GM12878 (cell line): ENCODE data around the gene PPP3CB. TPM values are rescaled to one million over a fixed set of nuclear protein-coding genes. Genes with fewer than 3 reads are reported as not detected.
A peak's percentile ranks its signal among the peaks of the same experiment; 100 is the strongest.

Source experiments
- ATAC-seq: fragments of 200-7000 bp; cut with Tn5 transposase; 3 replicates; pipeline ENCODE4 v1.9.1; 2020; ENCODE audit warnings: mild to moderate bottlenecking, moderate library complexity
- BruUV-seq: library from RNA; stranded (reverse); fragments of 400-500 nt; replicated peaks from 2 replicates; lab custom pipeline; 2021; lab: Mats Ljungman, UMichigan
- CTCF ChIA-PET: fragments of 300-600 bp; sonication (Branson Sonifier 250); formaldehyde crosslinking; extraction: SDS; loops from one replicate; lab custom pipeline; 2021; ENCODE audit warnings: inconsistent platforms; lab: Yijun Ruan, JAX
- POLR2A ChIA-PET: fragments of 350-600 bp; formaldehyde crosslinking; extraction: SDS; loops from one replicate; lab custom pipeline; 2021; ENCODE audit warnings: inconsistent platforms; lab: Charles Lee
- RAD21 ChIA-PET: fragments of 300-600 bp; sonication (Branson Sonifier 250); formaldehyde crosslinking; loops from one replicate; lab custom pipeline; 2023; ENCODE audit warnings: antibody characterized with exemption; ENCODE audit not compliant: unreplicated experiment; lab: Charles Lee
- SMC1A ChIA-PET: fragments of 300-600 bp; sonication (Branson Sonifier 250); formaldehyde crosslinking; loops from one replicate; lab custom pipeline; 2023; ENCODE audit not compliant: unreplicated experiment, uncharacterized antibody; lab: Charles Lee
- DNase-seq: peaks from one replicate; pipeline ENCODE4 v3.0.0-alpha.2; 2011; ENCODE audit warnings: low read depth, low spot score
- FAIRE-seq: peaks from 3 replicates; lab custom pipeline; 2011; peaks lifted over from hg19 to GRCh38; lab: Jason Lieb, UNC
- H2AFZ ChIP-seq: 2 replicates; pipeline ENCODE4 v1.6.0; 2011; ENCODE audit warnings: low read depth, low read length, control low read depth; ENCODE audit not compliant: control insufficient read depth
- H3K27ac ChIP-seq: 2 replicates; pipeline ENCODE4 v1.5.1; 2011; ENCODE audit warnings: control low read depth; ENCODE audit not compliant: control insufficient read depth, insufficient read depth
- H3K27me3 ChIP-seq, 2 experiments: replicated peaks in 1 of 2; 2 replicates each; pipeline versions ENCODE4 v1.6.0 to v1.6.1; 2011; ENCODE audit warnings: low read length in 1 of 2; ENCODE audit not compliant: control insufficient read depth in 2 of 2, insufficient read depth in 2 of 2
- H3K36me3 ChIP-seq, 2 experiments: 2 replicates each; pipeline ENCODE4 v1.5.1; 2011; ENCODE audit warnings: low read length in 1 of 2; ENCODE audit not compliant: control insufficient read depth in 2 of 2, insufficient read depth in 2 of 2
- H3K4me1 ChIP-seq: 2 replicates; pipeline ENCODE4 v1.6.1; 2011; ENCODE audit warnings: mild to moderate bottlenecking, low read length, moderate library complexity, mixed read lengths; ENCODE audit not compliant: control insufficient read depth, insufficient read depth
- H3K4me2 ChIP-seq: 2 replicates; pipeline ENCODE4 v1.6.0; 2011; ENCODE audit warnings: control low read depth; ENCODE audit not compliant: control insufficient read depth, insufficient read depth
- H3K4me3 ChIP-seq: fragments of 200-600 bp; sonication (generic); 2 replicates; pipeline ENCODE4 v1.5.1; 2016
- H3K79me2 ChIP-seq: 2 replicates; pipeline ENCODE4 v1.6.0; 2011; ENCODE audit warnings: low read length; ENCODE audit not compliant: control insufficient read depth, insufficient read depth
- H3K9ac ChIP-seq: 2 replicates; pipeline ENCODE4 v1.8.0; 2011; ENCODE audit warnings: low read length, control low read depth, mixed read lengths; ENCODE audit not compliant: control insufficient read depth, insufficient read depth
- H3K9me3 ChIP-seq: replicated peaks from 3 replicates; pipeline ENCODE4 v1.5.1; 2011; ENCODE audit warnings: mild to moderate bottlenecking, low read length; ENCODE audit not compliant: control insufficient read depth, insufficient read depth
- H4K20me1 ChIP-seq: 2 replicates; pipeline ENCODE4 v1.6.0; 2011; ENCODE audit not compliant: control insufficient read depth, insufficient read depth
- CHD2 ChIP-seq: IDR thresholded peaks from 2 replicates; pipeline ENCODE4 v1.6.1; 2011; ENCODE audit warnings: low read depth, low read length, improper control_type of control experiment, borderline replicate concordance
- CHD4 ChIP-seq: fragments of 200-600 bp; sonication (generic); IDR thresholded peaks from 2 replicates; pipeline ENCODE4 v1.6.1; 2016; ENCODE audit warnings: mild to moderate bottlenecking
- DPF2 ChIP-seq: fragments of 450-650 bp; IDR thresholded peaks from 2 replicates; pipeline ENCODE4 v1.6.1; 2017; ENCODE audit warnings: mild to moderate bottlenecking
- EGR1 ChIP-seq, 2 experiments: IDR thresholded peaks; 1 replicate in 1 of 2; 2 replicates in 1 of 2; pipeline ENCODE4 v1.6.1; 2011 to 2012; ENCODE audit warnings: low read depth in 2 of 2, low read length in 2 of 2, borderline replicate concordance in 1 of 2, mild to moderate bottlenecking in 1 of 2, moderate library complexity in 1 of 2
- FOXK2 ChIP-seq: fragments of 450-650 bp; IDR thresholded peaks from 2 replicates; pipeline ENCODE4 v1.6.1; 2017; ENCODE audit warnings: mild to moderate bottlenecking, moderate library complexity
- FOXM1 ChIP-seq: IDR thresholded peaks from 2 replicates; pipeline ENCODE4 v1.6.1; 2012; ENCODE audit warnings: low read depth, mild to moderate bottlenecking, inconsistent platforms, low read length, moderate library complexity
- NBN ChIP-seq: fragments of 450-650 bp; IDR thresholded peaks from 2 replicates; pipeline ENCODE4 v1.6.1; 2016
- NFYA ChIP-seq: IDR thresholded peaks from 2 replicates; pipeline ENCODE4 v1.6.1; 2011; ENCODE audit warnings: low read depth, mild to moderate bottlenecking, low read length, improper control_type of control experiment, borderline replicate concordance
- SMC3 ChIP-seq: IDR thresholded peaks from 2 replicates; pipeline ENCODE4 v1.6.1; 2011; ENCODE audit warnings: low read length, improper control_type of control experiment, borderline replicate concordance
- ZSCAN29 ChIP-seq: fragments of 450-650 bp; IDR thresholded peaks from 2 replicates; pipeline ENCODE4 v1.6.1; 2017; ENCODE audit warnings: mild to moderate bottlenecking, moderate library complexity
- ZZZ3 ChIP-seq: IDR thresholded peaks from 2 replicates; pipeline ENCODE4 v1.6.1; 2011; ENCODE audit warnings: low read depth; ENCODE audit not compliant: control insufficient read depth, insufficient read length
- WGBS: methylation state at CpG from one replicate; pipeline ENCODE4 v1.1.6; 2016; ENCODE audit warnings: low lambda C conversion rate; ENCODE audit not compliant: insufficient replicate concordance, insufficient coverage; ENCODE audit errors: missing lambda C conversion rate; 5-methylcytosine and 5-hydroxymethylcytosine counted together
- in situ Hi-C: fragments of 300-500 bp; cut with MboI; formaldehyde crosslinking; loops from 9 replicates; pipeline ENCODE4 v1.14.3; 2018; ENCODE audit warnings: mixed read lengths
- intact Hi-C: fragments of 100-400 bp; cut with micrococcal nuclease; formaldehyde crosslinking; loops from one replicate; pipeline ENCODE4 v1.14.2; 2022; ENCODE audit not compliant: unreplicated experiment
- polyA plus RNA-seq, 11 experiments: library from polyadenylated mRNA; depleted of rRNA in 4 of 11; unstranded in 6 of 11; stranded (reverse) in 5 of 11; fragments of >200 nt; fragmentation: Nextera tagmentation in 4 of 11; fragmentation: Illumina TruSeq in 1 of 11; extraction: Ambion mirVana in 4 of 11; extraction: Trizol in 1 of 11; gene quantifications; 1 replicate in 1 of 11; 2 replicates in 10 of 11; pipeline versions ENCODE4 v1.2.1 to v1.2.3, GENCODE V29; 2011 to 2016; ENCODE audit warnings: inconsistent platforms in 2 of 11, missing spikeins in 2 of 11, low read depth in 1 of 11
- total RNA-seq, 4 experiments: library from RNA; depleted of rRNA in 3 of 4; stranded (reverse); fragments of >200 nt in 3 of 4; fragmentation: Illumina TruSeq in 1 of 4; extraction: Trizol in 1 of 4; gene quantifications; 2 replicates each; pipeline versions ENCODE4 v1.2.1 to v1.2.3, GENCODE V29; 2013 to 2021
- TF ChIP-seq, protein P1 (sequence below): fragments of 150-350 bp; IDR thresholded peaks from 2 replicates; pipeline ENCODE4 v1.6.1; 2014; ENCODE audit warnings: mild to moderate bottlenecking, low read depth, low read length
- TF ChIP-seq, protein P2 (sequence below): IDR thresholded peaks from 2 replicates; pipeline ENCODE4 v1.6.1; 2012; ENCODE audit warnings: low read depth, low read length, improper control_type of control experiment
- TF ChIP-seq, protein P3 (sequence below): fragments of 450-650 bp; IDR thresholded peaks from 2 replicates; pipeline ENCODE4 v1.6.1; 2017; ENCODE audit warnings: mild to moderate bottlenecking, moderate library complexity
- TF ChIP-seq, protein P4 (sequence below): fragments of 450-650 bp; IDR thresholded peaks from 2 replicates; pipeline ENCODE4 v1.6.1; 2016; ENCODE audit warnings: mild to moderate bottlenecking

The PPP3CB gene
- total and polyA plus RNA-seq, 10 of the 15 experiments (the other 5 are each of a cell fraction or from before 2014, with no cell fraction given): 11.4 to 46.4 (median 19.3) TPM

DNA sequence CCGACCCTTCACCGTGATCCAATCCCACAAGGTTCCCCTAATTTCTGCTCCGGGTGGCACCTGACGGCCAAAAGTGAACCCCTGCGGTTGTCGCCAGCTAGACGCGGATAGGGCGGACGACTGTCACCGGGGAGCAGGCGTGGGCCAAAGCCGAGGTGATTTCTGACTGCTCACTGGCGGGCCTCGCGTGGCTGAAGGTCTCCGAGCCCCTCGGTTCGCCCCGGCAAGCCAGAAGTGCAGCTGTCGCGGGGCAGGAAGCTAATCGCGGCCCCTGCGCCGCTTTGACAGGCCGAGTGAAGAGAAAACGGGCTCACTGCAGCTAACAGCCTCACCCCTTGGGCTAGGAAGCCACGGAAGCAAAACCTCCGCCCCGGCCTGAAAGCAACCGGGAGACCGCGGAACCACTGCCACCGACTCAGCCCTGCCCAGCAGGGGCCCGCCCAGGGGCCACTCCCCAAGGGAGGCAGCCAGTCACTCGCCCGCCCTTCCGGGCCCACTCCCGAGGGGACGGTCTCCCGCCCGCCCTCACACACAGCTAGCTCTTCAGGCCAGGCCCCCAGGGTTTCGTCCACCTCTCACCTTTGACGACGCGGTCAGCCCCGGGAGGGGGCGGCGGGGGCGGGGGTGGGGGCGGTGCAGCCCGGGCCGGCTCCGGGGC, 469 bp downstream of the PPP3CB start:
- ChIA-PET CTCF (interaction anchor here (0.6 to 1.6 kb wide), 6 partner anchors 34 to 381 kb away, joined by 3 to 6 read pairs (median 4); no protein-coding TSS in a partner anchor), RAD21 (interaction anchor here (0.6 to 1.5 kb wide), 7 partner anchors 96 to 804 kb away, joined by 3 to 5 read pairs (median 3); partner anchors contain the start of gene USP54), SMC1A (interaction anchor here (0.6 to 1.5 kb wide), 10 partner anchors 12 to 773 kb away, joined by 3 to 4 read pairs (median 3); partner anchors contain the start of gene CFAP70), POLR2A (interaction anchor here (0.5 to 1.4 kb wide), 8 partner anchors 14 to 503 kb away, joined by 3 to 11 read pairs (median 3); partner anchors contain the start of genes CHCHD1 and VCL)
- Histone ChIP-seq H3K9ac (peak overlapping the region; percentile 93), H3K36me3 (no peaks in the 10 kb centered on the region; a peak in 1 of 4 replicates), H4K20me1 (no peaks in the 10 kb centered on the region), H2AFZ (peak overlapping the region; percentile 68), H3K27me3 (no peaks in the 10 kb centered on the region), H3K9me3 (no peaks in the 10 kb centered on the region), H3K27ac (peak overlapping the region; percentile 86), H3K4me1 (peaks cover 6% of the 10 kb centered on the region), H3K79me2 (peaks cover 46% of the 10 kb centered on the region), H3K4me2 (peak overlapping the region; percentile 79; the same call in 1 of the 2 replicates), H3K4me3 (peak overlapping the region; percentile 75)
- in situ Hi-C loops: no loop called here
- no TSS peak for BruUV-seq
- DNase-seq: peak; percentile 69
- intact Hi-C loops: loop anchor here (5.0 kb wide), 1 partner anchor 243 kb away; the partner anchor contains the start of gene MRPS16
- 0% methylated on average over 47 of the region's 55 CpGs for WGBS
- peak; percentile 49 for FAIRE-seq
- peak; percentile 97 for ATAC-seq
- TF ChIP-seq CHD4: no peak
- peak; percentile 65 for TF ChIP-seq NBN
- TF ChIP-seq, protein P1, sequence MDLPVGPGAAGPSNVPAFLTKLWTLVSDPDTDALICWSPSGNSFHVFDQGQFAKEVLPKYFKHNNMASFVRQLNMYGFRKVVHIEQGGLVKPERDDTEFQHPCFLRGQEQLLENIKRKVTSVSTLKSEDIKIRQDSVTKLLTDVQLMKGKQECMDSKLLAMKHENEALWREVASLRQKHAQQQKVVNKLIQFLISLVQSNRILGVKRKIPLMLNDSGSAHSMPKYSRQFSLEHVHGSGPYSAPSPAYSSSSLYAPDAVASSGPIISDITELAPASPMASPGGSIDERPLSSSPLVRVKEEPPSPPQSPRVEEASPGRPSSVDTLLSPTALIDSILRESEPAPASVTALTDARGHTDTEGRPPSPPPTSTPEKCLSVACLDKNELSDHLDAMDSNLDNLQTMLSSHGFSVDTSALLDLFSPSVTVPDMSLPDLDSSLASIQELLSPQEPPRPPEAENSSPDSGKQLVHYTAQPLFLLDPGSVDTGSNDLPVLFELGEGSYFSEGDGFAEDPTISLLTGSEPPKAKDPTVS: no peak
- no peak for TF ChIP-seq ZZZ3
- TF ChIP-seq, protein P2, sequence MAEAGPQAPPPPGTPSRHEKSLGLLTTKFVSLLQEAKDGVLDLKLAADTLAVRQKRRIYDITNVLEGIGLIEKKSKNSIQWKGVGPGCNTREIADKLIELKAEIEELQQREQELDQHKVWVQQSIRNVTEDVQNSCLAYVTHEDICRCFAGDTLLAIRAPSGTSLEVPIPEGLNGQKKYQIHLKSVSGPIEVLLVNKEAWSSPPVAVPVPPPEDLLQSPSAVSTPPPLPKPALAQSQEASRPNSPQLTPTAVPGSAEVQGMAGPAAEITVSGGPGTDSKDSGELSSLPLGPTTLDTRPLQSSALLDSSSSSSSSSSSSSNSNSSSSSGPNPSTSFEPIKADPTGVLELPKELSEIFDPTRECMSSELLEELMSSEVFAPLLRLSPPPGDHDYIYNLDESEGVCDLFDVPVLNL: no peak
- TF ChIP-seq DPF2: peak; percentile 83
- TF ChIP-seq FOXK2: peak; percentile 45; the same call in 1 of the 2 replicates
- TF ChIP-seq FOXM1: no peak
- TF ChIP-seq, protein P3, sequence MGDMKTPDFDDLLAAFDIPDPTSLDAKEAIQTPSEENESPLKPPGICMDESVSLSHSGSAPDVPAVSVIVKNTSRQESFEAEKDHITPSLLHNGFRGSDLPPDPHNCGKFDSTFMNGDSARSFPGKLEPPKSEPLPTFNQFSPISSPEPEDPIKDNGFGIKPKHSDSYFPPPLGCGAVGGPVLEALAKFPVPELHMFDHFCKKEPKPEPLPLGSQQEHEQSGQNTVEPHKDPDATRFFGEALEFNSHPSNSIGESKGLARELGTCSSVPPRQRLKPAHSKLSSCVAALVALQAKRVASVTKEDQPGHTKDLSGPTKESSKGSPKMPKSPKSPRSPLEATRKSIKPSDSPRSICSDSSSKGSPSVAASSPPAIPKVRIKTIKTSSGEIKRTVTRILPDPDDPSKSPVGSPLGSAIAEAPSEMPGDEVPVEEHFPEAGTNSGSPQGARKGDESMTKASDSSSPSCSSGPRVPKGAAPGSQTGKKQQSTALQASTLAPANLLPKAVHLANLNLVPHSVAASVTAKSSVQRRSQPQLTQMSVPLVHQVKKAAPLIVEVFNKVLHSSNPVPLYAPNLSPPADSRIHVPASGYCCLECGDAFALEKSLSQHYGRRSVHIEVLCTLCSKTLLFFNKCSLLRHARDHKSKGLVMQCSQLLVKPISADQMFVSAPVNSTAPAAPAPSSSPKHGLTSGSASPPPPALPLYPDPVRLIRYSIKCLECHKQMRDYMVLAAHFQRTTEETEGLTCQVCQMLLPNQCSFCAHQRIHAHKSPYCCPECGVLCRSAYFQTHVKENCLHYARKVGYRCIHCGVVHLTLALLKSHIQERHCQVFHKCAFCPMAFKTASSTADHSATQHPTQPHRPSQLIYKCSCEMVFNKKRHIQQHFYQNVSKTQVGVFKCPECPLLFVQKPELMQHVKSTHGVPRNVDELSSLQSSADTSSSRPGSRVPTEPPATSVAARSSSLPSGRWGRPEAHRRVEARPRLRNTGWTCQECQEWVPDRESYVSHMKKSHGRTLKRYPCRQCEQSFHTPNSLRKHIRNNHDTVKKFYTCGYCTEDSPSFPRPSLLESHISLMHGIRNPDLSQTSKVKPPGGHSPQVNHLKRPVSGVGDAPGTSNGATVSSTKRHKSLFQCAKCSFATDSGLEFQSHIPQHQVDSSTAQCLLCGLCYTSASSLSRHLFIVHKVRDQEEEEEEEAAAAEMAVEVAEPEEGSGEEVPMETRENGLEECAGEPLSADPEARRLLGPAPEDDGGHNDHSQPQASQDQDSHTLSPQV: no peak
- no peak for TF ChIP-seq SMC3
- TF ChIP-seq ZSCAN29: no peak
- TF ChIP-seq NFYA: no peak
- TF ChIP-seq, protein P4, sequence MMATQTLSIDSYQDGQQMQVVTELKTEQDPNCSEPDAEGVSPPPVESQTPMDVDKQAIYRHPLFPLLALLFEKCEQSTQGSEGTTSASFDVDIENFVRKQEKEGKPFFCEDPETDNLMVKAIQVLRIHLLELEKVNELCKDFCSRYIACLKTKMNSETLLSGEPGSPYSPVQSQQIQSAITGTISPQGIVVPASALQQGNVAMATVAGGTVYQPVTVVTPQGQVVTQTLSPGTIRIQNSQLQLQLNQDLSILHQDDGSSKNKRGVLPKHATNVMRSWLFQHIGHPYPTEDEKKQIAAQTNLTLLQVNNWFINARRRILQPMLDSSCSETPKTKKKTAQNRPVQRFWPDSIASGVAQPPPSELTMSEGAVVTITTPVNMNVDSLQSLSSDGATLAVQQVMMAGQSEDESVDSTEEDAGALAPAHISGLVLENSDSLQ: peak; percentile 59; the same call in 1 of the 2 replicates
- TF ChIP-seq CHD2: no peak
- no peak for TF ChIP-seq EGR1 (IDR thresholded peaks at IDR 0.05; ENCODE audit: borderline replicate concordance in 1 of 2, low read depth in 2 of 2, low read length in 2 of 2)
